Stimulated activated CD8-positive, alpha-beta memory T cell treated with anti-CD3 and anti-CD28 coated beads, Interleukin-7, amount 100 ng/mL, for 4 hours (primary cell): Measurements from ENCODE around the gene PIK3C3.
"Not testable (repeated sequence)": the region's sequence is repeated elsewhere in the genome, so short reads cannot be mapped to it uniquely, and the experiment has no call there.

ENCODE experiments used
- DNase-seq, 2 donors: peaks; one replicate each; pipeline ENCODE4 v3.0.0-alpha.2; 2020; ENCODE audit warnings: low read depth in 2 of 2

PIK3C3 gene

GRCh38 chr18:41965634-41966255 is 10.7 kb downstream of the PIK3C3 start:
- no peak for DNase-seq

GRCh38 chr18:41966943-41967342 is 11.9 kb downstream of the PIK3C3 start:
- DNase-seq = no peak

- no peak for DNase-seq
Measured at GRCh38 chr18:41967680-41968079, 12.6 kb downstream of the PIK3C3 start.

GRCh38 chr18:41969881-41970280 is 14.8 kb downstream of the PIK3C3 start:
- no peak for DNase-seq

- no peak for DNase-seq
Measured at GRCh38 chr18:41972067-41972925, 17.3 kb downstream of the PIK3C3 start.

- DNase-seq = no peak
Measured at GRCh38 chr18:41973983-41974382, 18.9 kb downstream of the PIK3C3 start.

- DNase-seq = no peak
Measured at GRCh38 chr18:41974796-41975201, 19.8 kb downstream of the PIK3C3 start.

- no peak for DNase-seq
Measured at GRCh38 chr18:41975284-41975683, 20.2 kb downstream of the PIK3C3 start.

- DNase-seq = no peak
Measured at GRCh38 chr18:41977233-41977632, 22.2 kb downstream of the PIK3C3 start.

- no peak for DNase-seq
Measured at GRCh38 chr18:41982942-41983660, 28.1 kb downstream of the PIK3C3 start.

GRCh38 chr18:41985914-41986313 is 30.9 kb downstream of the PIK3C3 start:
- DNase-seq = no peak

- no peak for DNase-seq
Measured at GRCh38 chr18:41989508-41989907, 34.5 kb downstream of the PIK3C3 start.

- no peak for DNase-seq
Measured at GRCh38 chr18:41992066-41992465, 37.0 kb downstream of the PIK3C3 start.

GRCh38 chr18:41992703-41993102 is 37.7 kb downstream of the PIK3C3 start:
- DNase-seq = no peak

GRCh38 chr18:41993151-41993550 is 38.1 kb downstream of the PIK3C3 start:
- no peak for DNase-seq

GRCh38 chr18:41996020-41996419 is 41.0 kb downstream of the PIK3C3 start:
- no peak for DNase-seq

- no peak for DNase-seq
Measured at GRCh38 chr18:41999751-42000150, 44.7 kb downstream of the PIK3C3 start.

GRCh38 chr18:42001801-42002200 is 46.8 kb downstream of the PIK3C3 start:
- no peak for DNase-seq

- DNase-seq = no peak
Measured at GRCh38 chr18:42004653-42005052, 49.6 kb downstream of the PIK3C3 start.

GRCh38 chr18:42005782-42006181 is 50.7 kb downstream of the PIK3C3 start:
- DNase-seq = no peak

GRCh38 chr18:42009457-42009856 is 54.4 kb downstream of the PIK3C3 start:
- DNase-seq = not testable (repeated sequence)

- DNase-seq = no peak
Measured at GRCh38 chr18:42011053-42011452, 56.0 kb downstream of the PIK3C3 start.

GRCh38 chr18:42018831-42019230 is 63.8 kb downstream of the PIK3C3 start:
- DNase-seq = no peak
